NCI-H2171 (cell line): ENCODE data around the gene SULT2B1.

Experiments used
- DNase-seq: peaks from one replicate; lab custom pipeline; 2025; lab: John Stamatoyannopoulos, UW

Gene SULT2B1

DNA sequence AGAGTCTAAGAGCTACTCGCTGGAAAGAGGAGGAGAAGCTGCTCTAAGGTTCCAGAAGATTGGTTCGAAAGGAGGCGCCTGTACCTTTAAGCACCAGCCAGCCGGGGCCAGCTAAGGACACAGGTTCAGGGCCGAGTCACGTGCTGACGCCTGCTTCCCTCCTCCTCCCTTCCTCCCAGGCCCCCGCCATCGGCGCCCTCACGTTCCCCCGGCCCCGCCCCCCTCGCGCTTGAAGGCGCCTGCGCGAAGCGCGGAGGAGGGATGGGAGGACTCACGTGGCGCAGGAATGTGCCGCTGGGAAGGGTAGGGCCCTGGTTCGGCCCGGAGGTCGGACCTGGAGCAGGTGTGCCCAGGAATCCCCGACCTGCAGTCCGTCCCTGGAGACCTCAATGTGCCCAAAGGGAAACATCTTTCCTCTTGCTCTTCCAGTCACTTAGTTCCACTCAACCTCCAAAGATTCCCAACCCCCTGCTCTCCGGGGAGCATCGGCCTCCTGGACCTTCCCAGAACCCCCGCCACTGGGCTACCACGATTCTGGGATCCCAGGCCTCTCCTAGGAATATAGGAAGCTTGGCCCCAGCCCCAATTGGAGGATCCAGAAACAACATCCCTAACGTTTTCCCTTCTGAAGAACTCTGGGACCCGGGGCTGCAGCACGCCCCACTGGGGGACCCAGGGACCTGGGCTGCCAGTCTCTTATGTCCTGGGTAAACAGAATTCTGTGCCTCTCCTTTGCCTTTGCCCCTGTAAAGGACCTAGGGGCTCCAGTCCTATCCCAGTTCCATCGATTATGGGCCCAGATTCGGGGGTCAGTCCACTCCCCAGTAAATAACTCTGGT is 82.7 kb downstream of the SULT2B1 start:
- DNase-seq = peak; percentile 97

- DNase-seq = peak; percentile 69
These were observed 83.4 kb downstream of the SULT2B1 start for GRCh38 chr19:48635263-48635965.

DNA sequence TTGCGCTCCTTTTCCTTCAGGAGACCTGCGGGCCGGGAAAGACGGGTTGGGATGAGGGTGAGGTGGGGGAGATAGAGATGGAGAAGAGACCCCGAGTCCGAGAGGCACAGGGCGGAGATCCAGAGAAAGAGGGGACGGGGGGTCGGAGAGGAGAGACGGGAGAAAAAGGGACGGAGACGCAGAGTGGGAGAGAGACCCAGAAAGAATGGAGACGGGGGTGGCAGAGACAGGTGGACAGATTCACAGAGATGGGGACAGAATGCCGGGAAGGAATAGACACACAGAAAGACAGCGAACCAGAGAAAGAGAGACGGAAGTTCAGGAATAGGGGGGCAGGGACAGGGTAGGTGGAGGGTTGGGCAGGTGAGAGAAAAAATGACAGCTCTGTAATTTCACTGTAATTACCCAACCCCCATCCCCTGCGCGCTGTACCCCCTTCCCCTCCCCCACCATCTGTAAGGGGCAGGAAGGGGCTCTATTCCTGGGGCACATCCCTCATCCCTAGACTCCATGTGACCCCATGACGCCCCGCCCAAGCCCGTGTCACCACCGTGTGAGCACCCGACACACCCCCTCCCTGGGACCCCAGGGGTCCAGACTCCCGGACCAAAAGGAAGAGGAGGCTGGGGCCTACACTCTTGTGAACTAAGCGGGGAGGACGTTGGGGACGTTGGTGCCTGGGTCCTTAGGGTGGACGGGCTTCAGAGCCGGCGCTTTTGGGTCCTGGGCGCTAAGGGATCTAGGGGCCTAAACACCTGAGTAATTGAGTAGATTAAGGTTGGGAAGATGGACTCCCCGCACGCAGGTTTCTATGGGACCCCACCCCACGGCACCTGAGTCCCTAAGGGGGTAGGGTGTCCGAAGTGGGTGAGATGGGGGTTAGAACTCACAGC is 84.2 kb downstream of the SULT2B1 start:
- DNase-seq = peak; percentile 54

- DNase-seq = no peak
These were observed 85.0 kb downstream of the SULT2B1 start, which contains the start of gene DBP for GRCh38 chr19:48636859-48637448. Gene DBP (minus strand): TSS chr19:48637379. CDS start chr19:48636994, 385 bp downstream.

GRCh38 chr19:48637449-48637947 is 85.5 kb downstream of the SULT2B1 start:
- DNase-seq = peak; percentile 99

GRCh38 chr19:48637948-48638830 is 86.2 kb downstream of the SULT2B1 start:
- DNase-seq = peak; percentile 66

GRCh38 chr19:48638831-48639381 is 86.9 kb downstream of the SULT2B1 start:
- no peak for DNase-seq

GRCh38 chr19:48639483-48640375 is 87.8 kb downstream of the SULT2B1 start:
- DNase-seq = no peak

- DNase-seq = no peak
These were observed 89.9 kb downstream of the SULT2B1 start for GRCh38 chr19:48641850-48642249.

- no peak for DNase-seq
These were observed 90.9 kb downstream of the SULT2B1 start for GRCh38 chr19:48642862-48643261.

GRCh38 chr19:48644355-48644754 is 92.4 kb downstream of the SULT2B1 start:
- DNase-seq = no peak

GRCh38 chr19:48644839-48645619 is 93.1 kb downstream of the SULT2B1 start:
- peak; percentile 75 for DNase-seq

DNA sequence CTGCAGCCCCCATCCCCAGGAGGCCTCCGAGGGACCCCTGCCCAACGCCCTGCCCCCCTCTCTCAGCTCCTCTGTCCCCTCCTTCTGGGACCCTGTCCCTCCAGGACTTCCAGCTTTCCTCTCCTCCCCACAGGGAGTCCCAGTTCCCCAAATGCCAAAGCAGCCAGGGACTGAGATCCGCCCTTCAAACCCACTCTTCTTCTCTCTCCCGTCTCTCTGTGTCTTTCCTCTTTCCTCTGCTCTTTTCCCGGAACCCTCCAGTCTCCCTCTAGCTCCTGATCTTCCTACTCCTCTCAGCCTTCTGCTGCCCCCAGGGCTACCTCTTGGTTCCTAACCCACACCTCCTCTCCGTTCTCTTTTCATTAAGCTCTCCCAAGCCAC is 93.6 kb downstream of the SULT2B1 start:
- DNase-seq = no peak

DNA sequence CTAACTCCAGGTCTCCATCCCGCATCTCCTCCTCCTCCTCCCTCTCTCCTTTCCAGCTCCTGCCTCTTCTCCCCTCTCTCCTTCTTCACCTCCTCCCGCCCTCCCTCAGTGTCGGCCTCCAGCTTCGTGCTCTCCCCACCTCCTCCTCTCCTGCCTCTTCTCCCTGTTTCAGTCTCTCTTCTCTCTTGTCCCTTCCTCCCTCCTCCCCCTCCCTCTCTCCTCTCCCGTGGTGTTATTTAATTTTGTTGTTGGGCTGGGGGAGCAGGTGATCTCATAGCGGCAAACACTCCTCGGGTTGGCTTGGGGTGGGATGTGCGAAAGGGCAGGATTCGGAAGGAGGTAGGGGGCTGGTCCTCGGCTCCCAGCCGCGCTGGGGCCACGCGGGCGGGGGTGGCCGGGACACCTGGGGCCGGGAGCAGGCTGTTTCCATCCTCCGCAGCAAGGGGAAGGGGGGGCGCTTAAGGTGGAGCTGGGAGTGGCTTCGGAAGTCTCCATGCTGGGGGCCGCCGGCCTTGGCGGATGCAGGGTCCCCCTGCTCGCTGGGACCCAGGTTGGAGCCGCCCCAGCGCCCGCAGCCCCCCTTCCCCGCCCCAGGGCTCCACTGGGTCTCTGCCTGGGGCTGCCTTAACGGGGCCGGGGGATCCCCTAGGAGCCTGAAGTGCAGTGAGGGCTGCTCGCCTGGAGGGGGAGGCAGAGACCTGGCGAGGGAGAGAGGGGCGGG is 94.2 kb downstream of the SULT2B1 start, which contains the start of gene CA11:
TSS of gene CA11 (minus strand) at position 187 of the 721 bp plus-strand sequence. CDS start 555 bp downstream, outside the sequence.
- DNase-seq = peak; percentile 94

DNA sequence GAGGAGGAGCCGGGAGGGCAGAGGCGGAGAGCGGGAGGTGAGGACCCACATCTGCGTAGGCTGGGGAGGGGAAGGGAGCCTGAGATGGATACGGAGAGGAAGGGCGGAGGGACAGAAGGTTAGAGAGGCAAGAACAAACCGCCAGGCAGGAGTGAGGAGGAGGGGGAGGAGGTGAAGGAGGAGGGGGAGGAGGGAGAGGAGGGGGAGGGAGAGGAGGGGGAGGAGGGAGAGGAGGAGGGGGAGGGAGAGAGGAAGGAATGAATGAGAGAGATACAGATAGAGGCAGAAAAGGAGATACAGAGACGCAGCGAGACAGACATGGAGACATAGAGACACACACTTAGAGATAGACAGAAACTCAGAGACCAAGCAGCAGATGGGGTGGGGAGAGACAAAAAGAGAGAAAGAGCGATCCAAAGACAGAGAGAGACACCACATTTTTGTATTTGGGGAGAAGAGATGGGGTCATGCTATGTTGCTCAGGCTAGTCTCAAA is 94.8 kb downstream of the SULT2B1 start:
- DNase-seq = peak; percentile 95

DNA sequence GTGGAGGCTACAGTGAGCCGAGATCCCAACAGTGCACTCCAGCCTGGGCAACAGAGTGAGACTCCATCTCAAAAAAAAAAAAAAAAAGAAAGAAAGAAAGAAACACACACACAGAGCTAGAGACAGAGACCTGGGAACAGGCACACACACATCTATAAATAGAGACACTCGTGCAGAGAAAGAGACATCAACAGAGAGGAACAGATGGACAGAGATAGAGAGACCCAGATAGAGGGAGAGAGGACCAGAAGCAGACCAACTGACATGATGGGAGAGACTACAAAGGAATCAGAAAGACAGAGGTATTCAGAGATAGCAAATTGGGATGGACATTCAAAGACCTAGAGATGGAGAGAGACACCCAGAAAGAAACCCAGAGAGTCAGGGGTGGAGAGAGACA is 96.2 kb downstream of the SULT2B1 start:
- no peak for DNase-seq
